ENCODE data around the gene GRIK3.

- TF ChIP-seq POLR2A (IDR thresholded peaks at IDR 0.05; ENCODE audit: low read length) (no peak), GATA1 (IDR thresholded peaks at IDR 0.05; ENCODE audit: low read depth, low read length) (no peak)
Measured at GRCh38 chr1:37070126-37070525, 35.8 kb upstream of the GRIK3 start.
